Activated naive CD4-positive, alpha-beta T cell treated with anti-CD3 and anti-CD28 coated beads, Interleukin-2, amount 10 ng/mL, durations not matched to agents 7 days and 5 days (primary cell): Measurements from ENCODE around the gene DPP6.

ENCODE experiments used
- CTCF ChIA-PET: fragments of 350-600 bp; sonication (Branson Sonifier 250); formaldehyde crosslinking; loops from one replicate; lab custom pipeline; 2021; ENCODE audit warnings: antibody characterized with exemption; lab: Charles Lee
- DNase-seq: peaks from one replicate; pipeline ENCODE4 v3.0.0-alpha.2; 2020
- H3K27ac Mint-ChIP-seq: one replicate; pipeline ENCODE4 v1.8.0; 2021; ENCODE audit warnings: mild to moderate bottlenecking, moderate library complexity, mixed read lengths
- H3K27me3 Mint-ChIP-seq: one replicate; pipeline ENCODE4 v1.8.0; 2021; ENCODE audit warnings: mild to moderate bottlenecking, mixed read lengths
- H3K36me3 Mint-ChIP-seq: one replicate; pipeline ENCODE4 v1.8.0; 2021; ENCODE audit warnings: mixed read lengths
- H3K4me1 Mint-ChIP-seq: one replicate; pipeline ENCODE4 v1.8.0; 2021; ENCODE audit warnings: mixed read lengths
- H3K4me3 Mint-ChIP-seq: one replicate; pipeline ENCODE4 v1.8.0; 2021; ENCODE audit warnings: mild to moderate bottlenecking, moderate library complexity, mixed read lengths
- H3K9me3 Mint-ChIP-seq: one replicate; pipeline ENCODE4 v1.8.0; 2021; ENCODE audit warnings: mixed read lengths

The DPP6 gene

DNA sequence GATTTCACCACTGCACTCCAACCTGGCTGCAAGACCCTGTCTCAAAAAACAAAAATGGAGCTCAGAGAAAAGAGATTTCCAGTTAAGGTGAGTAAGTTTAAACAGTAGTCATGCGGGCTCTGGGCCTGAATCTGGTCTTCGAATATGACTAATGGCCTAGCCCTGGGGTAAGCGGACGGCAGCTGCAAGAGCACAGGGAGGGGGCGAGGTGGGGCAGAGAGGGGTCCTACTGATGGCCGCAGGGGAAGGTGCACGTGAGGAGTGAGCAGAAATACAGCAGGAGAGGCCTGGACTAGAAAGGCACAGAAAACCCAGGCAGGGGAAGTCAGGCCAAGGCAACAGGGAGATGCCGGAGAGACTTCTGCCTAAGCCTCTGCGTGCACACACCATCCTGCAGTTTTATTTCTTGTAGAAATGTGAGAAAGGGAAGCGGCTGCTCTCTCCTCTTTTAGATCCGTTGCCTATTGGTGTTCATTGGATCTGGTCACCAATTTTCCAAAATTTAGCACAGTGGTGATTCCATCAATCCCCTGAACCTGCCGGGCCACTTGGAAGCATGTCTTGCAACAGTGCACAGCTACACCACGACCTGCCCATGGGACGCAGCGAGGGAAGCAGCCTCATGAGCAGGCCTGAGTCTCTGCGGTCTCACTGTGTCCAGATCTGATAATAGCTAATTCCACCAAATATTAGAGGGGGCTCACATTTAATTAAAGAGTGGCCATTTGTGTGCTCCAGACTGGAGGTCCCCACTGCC is 811.7 kb downstream of the DPP6 start:
- no peak for DNase-seq
- H3K4me3 Mint-ChIP-seq = no peak overlapping the region
- CTCF ChIA-PET = no interaction called here
- no peaks in the 10 kb centered on the region for H3K36me3 Mint-ChIP-seq
- H3K9me3 Mint-ChIP-seq = no peaks in the 10 kb centered on the region
- no peak overlapping the region for H3K27ac Mint-ChIP-seq
- peaks cover 29% of the 10 kb centered on the region for H3K27me3 Mint-ChIP-seq
- H3K4me1 Mint-ChIP-seq = no peaks in the 10 kb centered on the region

DNA sequence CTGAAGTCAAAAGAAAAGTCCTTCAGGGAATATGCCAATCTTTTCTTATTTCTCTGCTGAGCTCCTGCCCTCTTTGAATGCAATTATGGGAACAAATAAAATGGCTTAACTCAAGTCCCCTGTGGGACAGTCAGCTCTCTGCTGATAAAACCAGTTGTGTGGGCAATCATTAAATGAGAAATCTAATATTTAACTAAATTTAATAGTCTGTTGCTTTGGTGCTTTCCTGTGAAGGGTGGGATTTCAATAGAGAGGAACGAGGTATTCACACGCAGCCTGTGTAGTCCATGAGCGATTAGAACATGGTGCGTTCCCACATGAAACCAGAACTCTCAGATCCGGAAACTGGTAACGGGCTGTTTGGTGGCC is 812.3 kb downstream of the DPP6 start:
- H3K27me3 Mint-ChIP-seq = peaks cover 34% of the 10 kb centered on the region
- no peaks in the 10 kb centered on the region for H3K36me3 Mint-ChIP-seq
- no peaks in the 10 kb centered on the region for H3K9me3 Mint-ChIP-seq
- H3K27ac Mint-ChIP-seq = no peak overlapping the region
- no peaks in the 10 kb centered on the region for H3K4me1 Mint-ChIP-seq
- CTCF ChIA-PET = no interaction called here
- no peak overlapping the region for H3K4me3 Mint-ChIP-seq
- DNase-seq = no peak

DNA sequence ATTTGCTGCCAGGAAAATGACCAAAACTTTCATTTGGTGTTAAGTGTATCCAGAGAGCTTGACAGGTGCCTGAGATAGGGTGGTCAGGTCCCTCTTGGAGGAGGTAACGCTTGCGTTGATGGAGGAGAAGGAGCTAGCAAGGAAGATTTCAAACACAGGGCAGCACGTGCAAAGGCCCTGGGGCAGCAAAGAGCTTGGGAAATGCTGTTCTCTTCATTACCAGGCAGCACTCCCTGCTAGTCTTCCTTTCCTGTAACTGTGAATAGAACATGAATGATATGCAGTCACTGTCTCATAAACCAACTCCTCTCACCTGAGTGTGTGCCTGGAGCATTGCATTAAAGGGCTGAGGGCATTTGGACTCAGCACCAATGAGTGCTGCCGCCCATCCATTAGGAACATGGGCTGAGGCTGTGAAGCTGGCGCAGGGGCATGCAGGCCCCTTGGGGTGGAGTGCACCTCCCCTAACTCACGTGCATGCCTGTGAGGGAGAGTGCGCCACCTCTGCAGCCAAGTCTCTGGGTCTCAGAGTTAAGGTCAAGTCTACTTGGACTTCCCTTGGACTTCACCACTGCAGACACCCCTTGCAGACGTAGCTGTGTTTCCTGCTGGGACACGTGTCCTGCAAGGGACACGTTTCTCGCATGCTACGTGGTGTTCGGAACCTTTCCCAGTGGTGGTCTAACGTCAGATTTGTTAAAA is 813.9 kb downstream of the DPP6 start:
- CTCF ChIA-PET = no interaction called here
- H3K27me3 Mint-ChIP-seq = peaks cover 39% of the 10 kb centered on the region
- no peak for DNase-seq
- no peaks in the 10 kb centered on the region for H3K4me1 Mint-ChIP-seq
- no peaks in the 10 kb centered on the region for H3K36me3 Mint-ChIP-seq
- H3K4me3 Mint-ChIP-seq = no peak overlapping the region
- H3K27ac Mint-ChIP-seq = no peak overlapping the region
- H3K9me3 Mint-ChIP-seq = no peaks in the 10 kb centered on the region

DNA sequence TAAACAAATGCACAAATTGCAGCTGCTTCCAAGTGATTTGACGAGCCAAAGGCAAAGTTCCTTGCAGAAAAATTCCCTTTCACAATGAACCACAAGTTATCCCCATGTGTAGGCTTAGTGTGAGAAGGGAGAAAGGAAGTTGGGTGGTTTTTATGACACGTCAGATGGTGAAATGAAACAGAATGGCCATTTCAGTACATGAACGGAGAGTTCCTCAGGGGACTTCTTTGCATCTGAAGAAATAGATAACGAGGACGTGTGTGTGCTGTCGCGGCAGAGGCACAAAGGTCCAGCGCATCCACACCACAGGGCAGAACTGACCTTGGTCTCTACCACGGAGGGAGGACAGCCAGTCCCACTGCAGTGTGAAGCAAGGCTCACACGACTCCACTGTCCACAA is 814.9 kb downstream of the DPP6 start:
- H3K4me1 Mint-ChIP-seq = no peaks in the 10 kb centered on the region
- H3K27ac Mint-ChIP-seq = no peak overlapping the region
- CTCF ChIA-PET = no interaction called here
- no peak for DNase-seq
- peaks cover 39% of the 10 kb centered on the region for H3K27me3 Mint-ChIP-seq
- no peak overlapping the region for H3K4me3 Mint-ChIP-seq
- no peaks in the 10 kb centered on the region for H3K36me3 Mint-ChIP-seq
- no peaks in the 10 kb centered on the region for H3K9me3 Mint-ChIP-seq

DNA sequence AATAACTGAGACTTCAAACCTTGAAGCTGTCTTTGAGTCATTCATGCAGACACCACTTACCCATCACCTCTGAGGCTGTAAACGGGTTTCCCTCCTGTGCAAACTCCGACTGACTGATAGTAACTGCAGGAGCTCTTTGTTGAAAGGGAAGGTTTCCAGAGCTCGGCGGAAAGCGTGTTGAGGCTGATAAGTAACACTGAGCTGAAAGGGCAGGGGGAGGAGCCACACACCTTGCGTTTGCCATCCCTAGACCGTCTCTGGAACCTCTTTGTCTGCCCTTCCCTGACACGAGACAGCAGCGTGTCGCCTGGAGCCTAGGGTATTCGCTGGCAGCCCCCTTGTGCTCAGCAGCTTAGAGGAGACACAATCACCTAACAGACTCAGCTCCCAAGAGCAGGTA is 816.7 kb downstream of the DPP6 start:
- H3K27me3 Mint-ChIP-seq = peaks cover 36% of the 10 kb centered on the region
- no peak overlapping the region for H3K4me3 Mint-ChIP-seq
- DNase-seq = no peak
- CTCF ChIA-PET = interaction anchor here (1.6 kb wide), 1 partner anchor 45 kb away, joined by 3 read pairs; no protein-coding TSS in a partner anchor
- H3K9me3 Mint-ChIP-seq = no peaks in the 10 kb centered on the region
- H3K27ac Mint-ChIP-seq = no peak overlapping the region
- H3K36me3 Mint-ChIP-seq = no peaks in the 10 kb centered on the region
- H3K4me1 Mint-ChIP-seq = no peaks in the 10 kb centered on the region

DNA sequence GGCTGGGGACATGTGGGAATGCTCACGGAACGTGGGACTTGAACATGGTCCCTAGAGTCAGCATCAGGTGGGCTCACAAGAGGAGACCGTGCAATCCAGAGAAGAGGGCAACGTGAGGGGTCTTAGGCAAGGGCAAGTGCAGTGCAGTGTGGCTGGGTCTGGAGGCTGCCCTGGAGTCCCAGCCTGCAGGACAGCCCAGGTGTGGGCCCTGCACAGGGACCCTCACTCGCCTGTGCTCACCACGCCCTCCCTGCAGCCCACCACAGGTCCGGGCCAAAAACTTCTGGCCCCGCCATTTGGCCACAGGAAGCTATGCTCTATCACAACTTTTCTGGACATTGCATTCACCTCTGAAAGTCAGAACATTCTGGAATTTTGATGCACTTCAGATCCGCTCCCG is 817.2 kb downstream of the DPP6 start:
- Mint-ChIP-seq H3K4me1 (no peaks in the 10 kb centered on the region), H3K27me3 (peaks cover 36% of the 10 kb centered on the region), H3K36me3 (no peaks in the 10 kb centered on the region), H3K27ac (no peak overlapping the region), H3K4me3 (no peak overlapping the region), H3K9me3 (no peaks in the 10 kb centered on the region)
- CTCF ChIA-PET = interaction anchor here (1.6 kb wide), 1 partner anchor 44 kb away, joined by 3 read pairs; no protein-coding TSS in a partner anchor
- DNase-seq = peak; percentile 3

DNA sequence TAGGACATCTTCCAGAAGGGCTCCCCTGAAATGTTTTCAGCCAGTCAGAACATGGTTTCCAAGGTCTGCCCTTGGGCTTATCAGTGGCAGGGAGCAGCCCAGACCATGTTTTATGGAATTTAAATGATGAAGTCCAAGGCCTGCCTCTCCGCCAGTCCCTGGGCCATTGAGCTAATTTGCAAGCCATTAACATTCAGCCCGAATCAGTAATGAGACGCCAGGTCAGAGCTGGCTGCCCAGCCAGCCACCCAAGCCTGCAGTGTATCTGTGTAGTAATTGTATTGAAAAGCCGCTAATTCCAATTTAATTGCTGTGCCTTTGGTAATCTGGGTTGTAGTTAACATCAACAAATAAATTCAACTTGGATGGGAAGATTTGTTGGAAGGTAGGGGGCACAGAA is 819.3 kb downstream of the DPP6 start:
- Mint-ChIP-seq H3K27ac (no peak overlapping the region), H3K4me1 (no peaks in the 10 kb centered on the region), H3K4me3 (no peak overlapping the region), H3K36me3 (no peaks in the 10 kb centered on the region), H3K9me3 (no peaks in the 10 kb centered on the region), H3K27me3 (peaks cover 30% of the 10 kb centered on the region)
- CTCF ChIA-PET = no interaction called here
- DNase-seq = peak; percentile 2

DNA sequence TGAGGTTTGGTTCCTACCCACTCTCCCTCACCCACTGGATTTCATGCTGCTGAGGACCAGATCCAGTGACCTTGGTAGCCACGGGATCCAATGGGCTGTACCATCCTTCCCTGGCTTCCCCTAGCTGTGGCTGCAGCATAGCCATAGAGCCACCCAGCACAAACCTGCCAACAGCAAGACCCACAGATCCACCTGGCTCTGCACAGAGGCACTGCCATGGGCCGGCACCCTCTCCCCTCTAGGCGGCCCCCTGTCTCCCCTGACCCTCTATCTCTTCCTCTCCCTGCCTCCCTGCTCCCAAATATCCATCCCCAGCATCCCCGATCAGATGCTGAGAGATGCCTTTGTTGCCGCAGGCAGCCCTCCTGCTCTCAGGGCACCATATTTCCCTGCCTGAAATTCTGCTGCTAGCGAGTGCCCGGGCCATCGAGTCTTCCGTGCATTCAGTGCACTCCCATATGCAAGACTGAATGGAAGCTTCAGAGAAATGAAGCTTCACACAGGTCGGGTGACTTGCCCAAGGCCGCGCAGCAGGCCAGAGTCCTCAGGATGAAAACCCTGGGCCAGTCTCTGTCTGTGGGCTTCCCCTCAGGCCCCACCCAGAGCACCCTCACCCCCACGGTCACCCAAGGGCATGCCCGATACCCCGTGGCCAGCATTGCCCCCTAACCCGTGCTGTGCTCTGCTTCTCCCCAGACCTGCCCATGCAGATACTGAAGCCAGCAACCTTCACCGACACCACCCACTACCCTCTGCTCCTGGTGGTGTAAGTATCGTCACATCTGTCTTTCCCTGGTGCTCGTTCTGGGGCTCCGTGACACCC is 819.9 kb downstream of the DPP6 start:
- no peaks in the 10 kb centered on the region for H3K36me3 Mint-ChIP-seq
- no peaks in the 10 kb centered on the region for H3K4me1 Mint-ChIP-seq
- H3K27me3 Mint-ChIP-seq = peaks cover 28% of the 10 kb centered on the region
- H3K4me3 Mint-ChIP-seq = no peak overlapping the region
- no peak overlapping the region for H3K27ac Mint-ChIP-seq
- CTCF ChIA-PET = no interaction called here
- H3K9me3 Mint-ChIP-seq = no peaks in the 10 kb centered on the region
- no peak for DNase-seq

DNA sequence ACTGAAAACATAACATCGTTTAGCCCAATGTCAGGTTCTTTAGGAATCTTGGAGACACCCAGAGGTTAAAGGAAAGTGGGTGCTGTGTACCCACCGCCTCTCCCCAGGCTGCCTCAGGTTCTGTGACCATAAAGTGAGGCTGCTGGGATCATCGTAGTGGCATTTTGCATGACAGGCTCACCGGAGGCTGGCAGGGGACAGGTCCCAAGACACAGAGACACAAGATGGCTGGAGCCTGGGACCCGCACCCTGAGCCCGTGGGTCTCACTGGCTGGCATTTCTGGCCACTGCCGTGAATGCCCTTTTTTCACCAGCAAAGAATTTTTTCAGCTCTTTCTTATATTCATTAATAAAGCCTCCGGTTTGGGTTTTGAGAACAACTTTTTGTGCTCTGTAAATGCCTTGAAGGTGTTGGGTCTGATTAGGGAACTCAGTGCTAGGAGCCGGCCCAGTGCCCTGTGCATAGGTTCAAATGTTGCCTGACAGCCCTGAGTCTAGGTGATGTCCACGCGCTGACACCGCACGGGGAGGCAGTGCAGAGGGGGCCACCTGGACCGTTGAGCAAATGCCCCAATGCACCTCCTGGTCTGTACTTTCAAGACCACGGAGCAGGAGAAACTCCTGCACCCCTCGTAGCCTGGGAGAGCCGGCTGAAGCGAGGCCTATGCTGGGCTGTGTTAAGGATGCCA is 820.8 kb downstream of the DPP6 start:
- no peaks in the 10 kb centered on the region for H3K9me3 Mint-ChIP-seq
- H3K36me3 Mint-ChIP-seq = no peaks in the 10 kb centered on the region
- H3K4me3 Mint-ChIP-seq = no peak overlapping the region
- no peaks in the 10 kb centered on the region for H3K4me1 Mint-ChIP-seq
- CTCF ChIA-PET = no interaction called here
- peaks cover 21% of the 10 kb centered on the region for H3K27me3 Mint-ChIP-seq
- H3K27ac Mint-ChIP-seq = no peak overlapping the region
- DNase-seq = no peak

DNA sequence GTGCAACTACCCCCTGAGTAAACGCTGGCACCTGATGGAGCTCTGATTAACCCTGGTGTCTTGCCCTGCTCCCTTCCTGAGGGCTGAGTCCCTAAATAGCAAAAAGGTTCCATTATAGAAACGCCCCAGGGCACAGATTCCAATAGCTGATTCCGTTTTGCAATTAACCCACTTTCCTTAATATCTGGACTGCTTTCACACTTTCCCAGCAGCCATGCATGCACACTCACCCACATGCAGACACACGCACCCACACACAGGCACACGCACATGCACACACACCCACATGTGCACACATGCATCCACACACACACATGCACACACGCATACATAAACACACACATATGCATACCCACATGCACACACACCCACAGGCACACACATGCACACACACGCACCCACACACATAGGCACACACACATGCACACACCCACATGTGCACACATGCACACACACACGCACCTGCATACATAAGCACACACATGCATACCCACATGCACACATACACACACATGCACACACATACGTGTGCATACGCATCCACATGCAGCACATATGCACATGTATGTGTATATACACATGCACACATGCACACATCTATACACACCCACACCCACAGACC is 821.4 kb downstream of the DPP6 start:
- Mint-ChIP-seq H3K4me1 (no peaks in the 10 kb centered on the region), H3K4me3 (no peak overlapping the region), H3K27ac (no peak overlapping the region), H3K27me3 (peaks cover 14% of the 10 kb centered on the region), H3K9me3 (no peaks in the 10 kb centered on the region), H3K36me3 (no peaks in the 10 kb centered on the region)
- DNase-seq = no peak
- CTCF ChIA-PET = no interaction called here

DNA sequence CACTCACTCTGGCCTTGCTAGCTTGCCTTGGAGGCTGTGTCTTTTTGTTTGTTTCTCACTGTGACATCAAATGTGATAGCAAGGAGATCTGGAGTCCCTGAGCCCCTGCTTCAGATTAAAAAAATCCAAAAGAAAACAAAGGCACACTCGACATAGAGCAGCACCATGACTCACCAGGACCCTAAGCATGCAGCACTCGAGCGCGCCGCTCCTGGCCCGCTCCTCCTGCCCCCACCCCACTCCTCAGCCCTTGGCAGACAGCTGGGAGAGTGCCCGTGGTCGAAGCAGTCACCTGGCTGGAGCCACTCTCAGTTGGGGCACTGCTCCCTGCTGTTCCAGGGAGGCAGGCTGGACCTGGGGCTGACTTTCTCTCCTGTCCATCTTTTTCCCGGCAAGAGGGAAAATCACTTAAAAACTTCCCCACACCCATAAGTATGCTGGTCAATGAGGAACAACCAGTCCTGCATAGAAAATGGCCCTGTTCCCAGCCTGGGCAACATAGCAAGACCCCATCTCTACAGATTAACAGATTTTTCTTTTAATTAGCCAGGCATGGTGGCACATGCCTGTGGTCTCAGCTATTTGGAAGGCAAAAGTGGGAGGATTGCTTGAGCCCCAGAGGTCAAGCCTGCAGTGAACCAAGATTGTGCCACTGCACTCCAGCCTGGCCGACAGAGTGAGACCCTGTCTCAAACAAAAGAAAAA is 822.4 kb downstream of the DPP6 start:
- Mint-ChIP-seq H3K4me3 (no peak overlapping the region), H3K9me3 (no peaks in the 10 kb centered on the region), H3K4me1 (no peaks in the 10 kb centered on the region), H3K27me3 (peaks cover 5% of the 10 kb centered on the region), H3K36me3 (no peaks in the 10 kb centered on the region), H3K27ac (no peak overlapping the region)
- CTCF ChIA-PET = no interaction called here
- DNase-seq = no peak

DNA sequence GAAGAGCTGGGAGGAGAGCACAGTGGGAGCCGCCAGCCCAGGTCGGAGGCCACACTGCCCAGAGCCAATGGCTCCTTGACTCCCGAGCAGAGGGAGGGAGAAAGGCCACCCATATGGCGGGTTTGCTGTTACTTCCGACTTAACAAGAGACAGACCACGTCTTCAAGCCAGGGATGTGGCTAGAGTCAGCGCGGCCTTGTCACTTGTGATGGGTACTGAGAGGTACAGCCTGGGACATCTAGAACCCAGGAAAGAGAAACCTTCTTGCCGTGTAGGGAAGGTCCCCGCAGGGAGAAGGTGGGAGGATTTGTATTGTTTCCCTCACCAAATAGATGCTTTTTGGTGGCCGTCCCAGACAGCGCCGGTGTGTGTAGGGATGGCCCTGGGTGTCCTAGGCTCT is 823.1 kb downstream of the DPP6 start:
- Mint-ChIP-seq H3K4me3 (no peak overlapping the region), H3K27ac (no peak overlapping the region), H3K9me3 (no peaks in the 10 kb centered on the region), H3K4me1 (no peaks in the 10 kb centered on the region), H3K36me3 (no peaks in the 10 kb centered on the region), H3K27me3 (peaks cover 5% of the 10 kb centered on the region)
- CTCF ChIA-PET = no interaction called here
- DNase-seq = no peak

DNA sequence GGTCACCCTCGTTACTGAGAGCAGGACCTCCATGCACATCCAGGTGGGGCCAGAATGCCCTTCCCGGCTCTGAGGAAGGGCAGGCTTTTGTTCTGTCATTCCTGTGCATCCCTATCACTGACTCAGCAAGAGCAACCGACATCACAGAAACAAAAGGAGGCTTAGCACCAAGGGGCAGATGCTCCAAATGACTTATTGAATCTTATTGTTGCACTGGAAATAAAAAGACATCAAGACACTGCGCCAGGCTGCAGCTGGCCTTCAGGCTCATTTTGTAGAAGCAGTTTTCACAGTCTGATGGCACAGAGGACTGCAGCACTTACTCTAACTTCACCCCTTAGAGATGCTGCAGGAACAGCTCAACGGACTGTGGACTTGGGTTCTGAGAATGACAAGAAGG is 824.3 kb downstream of the DPP6 start:
- H3K36me3 Mint-ChIP-seq = no peaks in the 10 kb centered on the region
- DNase-seq = no peak
- no peak overlapping the region for H3K27ac Mint-ChIP-seq
- H3K4me1 Mint-ChIP-seq = no peaks in the 10 kb centered on the region
- H3K27me3 Mint-ChIP-seq = no peaks in the 10 kb centered on the region
- H3K9me3 Mint-ChIP-seq = no peaks in the 10 kb centered on the region
- H3K4me3 Mint-ChIP-seq = no peak overlapping the region
- CTCF ChIA-PET = no interaction called here
